Activated T-cell treated with anti-CD3 and anti-CD28 coated beads, Interleukin-2, amount 50 U/mL, for 24 hours (primary cell): ENCODE results near the gene KIF22.

Experiments used
- DNase-seq: peaks from one replicate; pipeline ENCODE4 v3.0.0-alpha.2; 2020
- H3K27ac Mint-ChIP-seq: 2 replicates; pipeline ENCODE4 v1.8.0; 2020; ENCODE audit warnings: mild to moderate bottlenecking, mixed read lengths
- H3K27me3 Mint-ChIP-seq: 2 replicates; pipeline ENCODE4 v1.8.0; 2020; ENCODE audit warnings: mixed read lengths
- H3K36me3 Mint-ChIP-seq: 2 replicates; pipeline ENCODE4 v1.8.0; 2020; ENCODE audit warnings: low read depth, mixed read lengths
- H3K4me1 Mint-ChIP-seq: 2 replicates; pipeline ENCODE4 v1.8.0; 2020; ENCODE audit warnings: low read depth, mixed read lengths
- H3K4me3 Mint-ChIP-seq: 2 replicates; pipeline ENCODE4 v1.8.0; 2020; ENCODE audit warnings: mild to moderate bottlenecking, moderate library complexity, mixed read lengths
- H3K9me3 Mint-ChIP-seq: 2 replicates; pipeline ENCODE4 v1.8.0; 2020; ENCODE audit warnings: mixed read lengths

The KIF22 gene

DNA sequence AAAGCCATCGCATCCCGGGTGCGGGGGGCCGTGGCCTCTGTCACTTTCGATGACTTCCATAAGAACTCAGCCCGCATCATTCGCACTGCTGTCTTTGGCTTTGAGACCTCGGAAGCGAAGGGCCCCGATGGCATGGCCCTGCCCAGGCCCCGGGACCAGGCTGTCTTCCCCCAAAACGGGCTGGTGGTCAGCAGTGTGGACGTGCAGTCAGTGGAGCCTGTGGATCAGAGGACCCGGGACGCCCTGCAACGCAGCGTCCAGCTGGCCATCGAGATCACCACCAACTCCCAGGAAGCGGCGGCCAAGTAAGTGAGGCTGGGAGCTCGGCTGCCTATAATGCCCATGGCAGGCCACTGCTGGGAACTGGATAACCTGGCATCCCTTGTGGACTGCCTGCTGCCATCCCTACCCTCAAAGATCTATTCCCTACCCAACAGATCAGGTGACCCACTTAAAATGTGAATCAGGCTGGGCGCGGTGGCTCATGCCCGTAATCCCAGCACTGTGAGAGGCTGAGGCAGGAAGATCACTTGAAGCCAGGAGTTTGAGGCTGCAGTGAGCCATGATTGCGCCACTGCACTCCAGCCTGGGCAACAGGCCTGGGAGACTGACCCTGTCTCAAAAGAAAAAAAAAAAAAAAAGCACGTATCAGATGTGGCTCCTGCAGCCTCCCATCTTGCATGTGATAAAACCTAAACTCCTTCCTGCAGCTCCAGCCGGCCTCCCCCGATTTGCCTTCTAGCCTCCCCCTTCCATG, 54.2 kb downstream of the KIF22 start:
- H3K27ac Mint-ChIP-seq = no peak overlapping the region
- no peaks in the 10 kb centered on the region for H3K9me3 Mint-ChIP-seq
- no peak for DNase-seq
- no peak overlapping the region for H3K4me3 Mint-ChIP-seq
- H3K27me3 Mint-ChIP-seq = no peaks in the 10 kb centered on the region
- H3K36me3 Mint-ChIP-seq = peaks cover 80% of the 10 kb centered on the region
- peaks cover 7% of the 10 kb centered on the region for H3K4me1 Mint-ChIP-seq

DNA sequence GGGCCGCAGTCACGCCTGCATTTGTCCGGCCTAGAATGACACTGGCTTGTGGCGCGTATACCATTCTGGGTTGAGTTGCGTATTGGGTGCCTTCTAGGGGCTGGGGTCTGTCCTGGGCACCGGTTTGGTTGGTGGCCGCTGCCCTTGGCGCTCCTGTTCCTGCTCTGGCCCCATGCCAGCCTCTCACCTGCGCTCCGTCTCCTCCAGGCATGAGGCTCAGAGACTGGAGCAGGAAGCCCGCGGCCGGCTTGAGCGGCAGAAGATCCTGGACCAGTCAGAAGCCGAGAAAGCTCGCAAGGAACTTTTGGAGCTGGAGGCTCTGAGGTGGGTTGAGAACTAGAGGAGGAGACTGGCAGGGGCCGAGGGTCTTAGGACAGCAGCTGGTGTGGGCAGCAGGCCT, 55.1 kb downstream of the KIF22 start:
- H3K27me3 Mint-ChIP-seq = no peaks in the 10 kb centered on the region
- H3K4me3 Mint-ChIP-seq = no peak overlapping the region
- DNase-seq = no peak
- H3K27ac Mint-ChIP-seq = no peak overlapping the region
- H3K36me3 Mint-ChIP-seq = peaks cover 71% of the 10 kb centered on the region
- H3K4me1 Mint-ChIP-seq = peaks cover 7% of the 10 kb centered on the region
- no peaks in the 10 kb centered on the region for H3K9me3 Mint-ChIP-seq

DNA sequence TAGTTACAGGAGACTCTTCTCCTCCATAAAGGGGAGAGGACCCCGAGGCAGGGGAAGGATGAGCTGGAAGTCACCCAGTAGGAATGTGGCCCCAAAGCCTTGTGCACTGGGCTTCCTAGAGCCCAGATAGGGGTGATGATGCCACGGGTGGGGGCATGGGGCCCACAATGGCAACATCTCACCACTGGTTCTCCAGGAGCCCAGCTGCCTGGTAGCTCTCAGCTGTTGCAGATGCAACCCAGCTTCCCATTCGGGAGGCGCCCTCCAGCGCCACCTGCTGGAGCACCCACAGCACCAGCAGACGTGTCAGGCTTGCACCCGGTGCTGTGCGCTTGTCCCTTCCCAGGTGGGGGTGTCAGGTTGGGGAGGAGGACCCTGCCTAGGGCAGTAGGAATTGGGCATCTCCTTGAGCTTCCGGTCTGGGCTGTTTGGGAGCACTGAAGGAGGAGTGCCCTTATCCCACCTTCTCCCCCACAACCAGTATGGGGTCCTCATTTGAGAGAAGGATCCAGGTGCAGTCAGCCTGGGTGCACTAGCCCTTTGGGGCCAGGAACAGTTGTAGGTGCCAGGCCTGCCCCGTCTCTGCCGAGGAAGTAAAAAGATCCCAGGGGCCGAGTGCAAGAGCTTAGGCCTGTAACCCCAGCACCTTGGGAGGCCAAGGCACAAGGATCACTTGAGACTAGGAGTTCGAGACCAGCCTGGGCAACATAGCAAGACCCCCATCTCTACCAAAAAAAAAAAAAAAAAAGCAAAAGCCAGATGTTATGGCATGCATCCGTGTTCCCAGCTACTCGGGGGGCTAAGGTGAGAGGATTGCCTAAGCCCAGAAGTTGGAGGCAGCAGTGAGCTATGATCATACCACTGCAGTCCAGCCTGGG, 58.1 kb downstream of the KIF22 start:
- peak overlapping the region; percentile 50 for H3K27ac Mint-ChIP-seq
- peaks cover 7% of the 10 kb centered on the region for H3K4me1 Mint-ChIP-seq
- H3K9me3 Mint-ChIP-seq = no peaks in the 10 kb centered on the region
- H3K4me3 Mint-ChIP-seq = no peak overlapping the region
- H3K36me3 Mint-ChIP-seq = peaks cover 49% of the 10 kb centered on the region
- peak; percentile 88 for DNase-seq
- no peaks in the 10 kb centered on the region for H3K27me3 Mint-ChIP-seq

DNA sequence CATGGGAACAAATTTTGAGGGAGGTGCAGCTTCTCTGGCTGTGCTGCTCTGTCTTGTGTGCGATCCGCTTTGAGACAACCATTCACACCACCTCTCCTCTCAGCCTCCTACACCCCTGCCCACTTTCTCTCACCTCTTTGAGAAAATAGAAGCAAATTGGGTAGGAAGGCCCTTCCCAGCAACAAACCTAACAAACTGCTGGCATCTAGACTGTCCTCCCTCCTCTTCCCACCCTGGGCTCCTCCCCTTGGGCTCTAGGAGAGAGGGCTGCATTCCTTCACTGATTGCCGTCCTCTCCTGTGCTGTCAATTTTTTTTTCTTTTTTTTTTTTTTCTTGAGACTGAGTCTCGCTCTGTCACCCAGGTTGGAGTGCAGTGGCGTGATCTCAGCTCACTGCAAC, 59.0 kb downstream of the KIF22 start:
- no peak for DNase-seq
- H3K36me3 Mint-ChIP-seq = peaks cover 40% of the 10 kb centered on the region
- H3K4me1 Mint-ChIP-seq = peaks cover 7% of the 10 kb centered on the region
- H3K4me3 Mint-ChIP-seq = no peak overlapping the region
- H3K27ac Mint-ChIP-seq = no peak overlapping the region
- H3K27me3 Mint-ChIP-seq = no peaks in the 10 kb centered on the region
- no peaks in the 10 kb centered on the region for H3K9me3 Mint-ChIP-seq

DNA sequence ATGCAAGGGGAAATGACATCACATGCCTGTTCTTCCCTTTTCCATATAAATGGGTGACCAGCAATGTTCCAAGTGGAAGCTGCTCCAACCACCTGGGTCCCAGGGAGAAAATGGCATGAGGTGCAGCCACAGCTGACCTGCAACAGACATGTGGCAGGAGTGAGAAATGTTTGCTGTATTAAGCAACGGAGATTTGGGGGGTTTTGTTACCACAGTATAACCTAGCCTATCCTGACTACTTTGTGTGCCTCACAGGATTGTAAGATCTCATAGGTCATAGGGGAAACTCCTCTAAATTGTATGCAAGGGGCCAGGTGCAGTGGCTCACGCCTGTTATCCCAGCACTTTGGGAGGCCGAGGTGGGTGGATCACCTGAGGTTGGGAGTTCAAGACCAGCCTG, 60.4 kb downstream of the KIF22 start:
- H3K9me3 Mint-ChIP-seq = no peaks in the 10 kb centered on the region
- peak overlapping the region; percentile 0 for H3K27ac Mint-ChIP-seq
- no peak for DNase-seq
- no peak overlapping the region for H3K4me3 Mint-ChIP-seq
- H3K36me3 Mint-ChIP-seq = peaks cover 26% of the 10 kb centered on the region
- peaks cover 7% of the 10 kb centered on the region for H3K4me1 Mint-ChIP-seq
- H3K27me3 Mint-ChIP-seq = no peaks in the 10 kb centered on the region

DNA sequence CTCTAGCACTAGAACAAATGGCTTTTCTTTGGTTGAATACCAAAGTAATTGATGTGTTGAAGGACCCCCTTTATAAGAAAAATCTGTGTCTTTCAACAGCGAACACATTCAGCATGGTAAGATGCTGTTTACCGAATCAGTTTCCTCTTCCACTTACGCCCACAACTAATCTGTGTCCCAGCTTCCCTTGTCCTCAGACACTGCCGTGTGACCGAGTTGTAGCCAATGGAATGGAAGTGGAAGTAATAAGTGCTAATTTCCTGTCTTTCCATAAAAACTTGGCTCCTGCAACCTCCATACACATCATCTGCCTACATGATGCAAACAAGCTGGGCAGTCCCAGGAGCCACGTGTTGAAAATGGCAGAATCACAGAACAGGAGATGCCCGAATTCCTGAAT, 62.1 kb downstream of the KIF22 start:
- no peak for DNase-seq
- H3K27me3 Mint-ChIP-seq = no peaks in the 10 kb centered on the region
- H3K9me3 Mint-ChIP-seq = no peaks in the 10 kb centered on the region
- no peak overlapping the region for H3K27ac Mint-ChIP-seq
- peaks cover 7% of the 10 kb centered on the region for H3K4me1 Mint-ChIP-seq
- peaks cover 18% of the 10 kb centered on the region for H3K36me3 Mint-ChIP-seq
- H3K4me3 Mint-ChIP-seq = no peak overlapping the region

DNA sequence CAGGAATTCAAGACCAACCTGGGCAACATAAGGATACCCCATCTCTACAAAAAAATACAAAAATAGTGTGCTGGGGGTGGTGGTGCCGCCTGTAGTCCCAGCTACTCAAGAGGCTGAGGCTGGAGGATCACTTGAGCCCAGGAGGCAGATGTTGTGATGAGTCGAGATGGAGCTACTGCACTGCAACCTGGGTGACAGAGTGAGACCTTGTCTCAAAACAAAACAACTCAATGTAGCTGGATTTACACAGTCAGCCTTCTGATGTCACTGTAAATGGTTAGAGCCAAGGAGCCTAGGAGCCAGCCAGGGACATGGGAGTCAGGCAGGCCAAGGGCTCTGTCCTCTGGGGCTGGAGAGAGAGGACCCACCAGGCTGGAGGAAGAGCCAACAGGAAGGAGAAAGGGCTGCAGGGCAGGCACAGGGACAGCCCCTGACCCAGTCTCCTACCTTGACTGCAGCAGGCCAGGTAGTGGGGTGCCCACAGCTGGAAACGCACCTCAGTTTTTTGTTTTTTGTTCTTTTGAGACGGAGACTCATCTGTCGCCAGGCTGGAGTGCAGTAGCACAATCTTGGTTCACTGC, 64.1 kb downstream of the KIF22 start:
- no peaks in the 10 kb centered on the region for H3K27me3 Mint-ChIP-seq
- no peak overlapping the region for H3K4me3 Mint-ChIP-seq
- peaks cover 3% of the 10 kb centered on the region for H3K4me1 Mint-ChIP-seq
- DNase-seq = no peak
- peaks cover 23% of the 10 kb centered on the region for H3K36me3 Mint-ChIP-seq
- H3K27ac Mint-ChIP-seq = no peak overlapping the region
- no peaks in the 10 kb centered on the region for H3K9me3 Mint-ChIP-seq
